Fibroblast of skin of back (primary cell): ENCODE results near the gene CDK2AP2.

Experiments used
- DNase-seq: peaks from one replicate; pipeline ENCODE4 v3.0.0-alpha.2; 2013

CDK2AP2 gene

GRCh38 chr11:67503119-67504004 is 4.6 kb downstream of the CDK2AP2 start:
- no peak for DNase-seq

- DNase-seq, result no peak
Measured at GRCh38 chr11:67502328-67502979, 5.5 kb downstream of the CDK2AP2 start.

GRCh38 chr11:67501854-67502253 is 6.1 kb downstream of the CDK2AP2 start:
- DNase-seq, result no peak

- no peak for DNase-seq
Measured at GRCh38 chr11:67500831-67501715, 6.9 kb downstream of the CDK2AP2 start.

- no peak for DNase-seq
Measured at GRCh38 chr11:67500484-67500821, 7.5 kb downstream of the CDK2AP2 start.

- DNase-seq, result no peak
Measured at GRCh38 chr11:67499808-67500483, 8.0 kb downstream of the CDK2AP2 start.

GRCh38 chr11:67498544-67498972 is 9.4 kb downstream of the CDK2AP2 start:
- DNase-seq, result no peak

GRCh38 chr11:67497656-67498291 is 10.2 kb downstream of the CDK2AP2 start:
- DNase-seq, result no peak

GRCh38 chr11:67496113-67496512 is 11.8 kb downstream of the CDK2AP2 start:
- no peak for DNase-seq

GRCh38 chr11:67495234-67496005 is 12.5 kb downstream of the CDK2AP2 start:
- no peak for DNase-seq

GRCh38 chr11:67494371-67495233 is 13.4 kb downstream of the CDK2AP2 start:
- no peak for DNase-seq

GRCh38 chr11:67493548-67494370 is 14.2 kb downstream of the CDK2AP2 start:
- DNase-seq, result no peak

- DNase-seq, result no peak
Measured at GRCh38 chr11:67492801-67493547, 15.0 kb downstream of the CDK2AP2 start.

GRCh38 chr11:67492069-67492727 is 15.8 kb downstream of the CDK2AP2 start:
- DNase-seq, result no peak

GRCh38 chr11:67491276-67492068 is 16.5 kb downstream of the CDK2AP2 start:
- DNase-seq, result no peak

GRCh38 chr11:67490727-67491065 is 17.3 kb downstream of the CDK2AP2 start:
- DNase-seq, result no peak
